Fibroblast of lung (primary cell): ENCODE data around the gene RAB19.

Experiments used
- CTCF ChIP-seq, 2 donors: IDR thresholded peaks in 1 of 2; conservative IDR thresholded peaks in 1 of 2; 1 replicate in 1 of 2; 2 replicates in 1 of 2; pipeline ENCODE4 v1.5.1; 2011 to 2012; ENCODE audit warnings: low read length in 2 of 2, control low read depth in 1 of 2, inconsistent platforms in 1 of 2, low read depth in 1 of 2, mild to moderate bottlenecking in 1 of 2
- EZH2 ChIP-seq: IDR thresholded peaks from 2 replicates; pipeline ENCODE4 v1.5.1; 2012; ENCODE audit warnings: low read length, control low read depth, mild to moderate bottlenecking; ENCODE audit errors: missing control alignments

GRCh38 chr7:140453273-140453672 lies 49.4 kb downstream of the RAB19 start:
- TF ChIP-seq CTCF (conservative IDR thresholded peaks at IDR 0.05 in 1 of 2, IDR thresholded peaks at IDR 0.05 in 1 of 2; ENCODE audit: low read depth in 1 of 2, low read length in 2 of 2) = no peak
- no peak for TF ChIP-seq EZH2
